Thyroid gland (tissue), 4 donors: ENCODE data around the gene TRMT1L.

Source experiments
- POLR2A ChIP-seq, 2 donors: fragments of 450-650 bp; IDR thresholded peaks; one replicate each; pipeline ENCODE4 v1.6.1; 2017; ENCODE audit warnings: antibody characterized with exemption in 2 of 2, mild to moderate bottlenecking in 2 of 2, moderate library complexity in 1 of 2
- TF ChIP-seq, protein P1 (sequence below), 6 experiments: fragments of 200-600 bp in 3 of 6; fragments of 450-650 bp in 3 of 6; sonication (generic) in 3 of 6; IDR thresholded peaks; one replicate each; pipeline ENCODE4 v1.5.1; 2016 to 2019; ENCODE audit warnings: antibody characterized with exemption in 6 of 6, mild to moderate bottlenecking in 2 of 6, inconsistent platforms in 1 of 6, moderate library complexity in 1 of 6

DNA sequence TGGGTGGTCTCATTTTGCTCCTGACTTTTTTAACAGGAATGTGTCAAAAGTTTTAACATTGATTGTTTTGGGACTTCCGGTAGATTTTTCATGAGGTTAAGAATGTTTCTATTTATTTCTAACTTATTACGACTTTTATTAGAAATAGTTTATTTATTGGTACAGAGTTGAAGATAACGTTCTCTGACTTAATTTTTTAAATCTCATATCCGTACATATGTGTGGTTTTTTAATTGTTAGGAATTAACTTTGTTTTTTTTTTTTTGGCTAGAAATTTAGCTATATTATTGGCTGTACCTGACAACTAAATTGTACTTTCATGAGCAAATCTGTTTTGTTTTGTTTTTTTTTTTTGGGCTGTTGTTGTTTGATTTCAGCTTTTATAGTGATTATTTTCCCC is 79.4 kb downstream of the TRMT1L start:
- TF ChIP-seq, protein P1, sequence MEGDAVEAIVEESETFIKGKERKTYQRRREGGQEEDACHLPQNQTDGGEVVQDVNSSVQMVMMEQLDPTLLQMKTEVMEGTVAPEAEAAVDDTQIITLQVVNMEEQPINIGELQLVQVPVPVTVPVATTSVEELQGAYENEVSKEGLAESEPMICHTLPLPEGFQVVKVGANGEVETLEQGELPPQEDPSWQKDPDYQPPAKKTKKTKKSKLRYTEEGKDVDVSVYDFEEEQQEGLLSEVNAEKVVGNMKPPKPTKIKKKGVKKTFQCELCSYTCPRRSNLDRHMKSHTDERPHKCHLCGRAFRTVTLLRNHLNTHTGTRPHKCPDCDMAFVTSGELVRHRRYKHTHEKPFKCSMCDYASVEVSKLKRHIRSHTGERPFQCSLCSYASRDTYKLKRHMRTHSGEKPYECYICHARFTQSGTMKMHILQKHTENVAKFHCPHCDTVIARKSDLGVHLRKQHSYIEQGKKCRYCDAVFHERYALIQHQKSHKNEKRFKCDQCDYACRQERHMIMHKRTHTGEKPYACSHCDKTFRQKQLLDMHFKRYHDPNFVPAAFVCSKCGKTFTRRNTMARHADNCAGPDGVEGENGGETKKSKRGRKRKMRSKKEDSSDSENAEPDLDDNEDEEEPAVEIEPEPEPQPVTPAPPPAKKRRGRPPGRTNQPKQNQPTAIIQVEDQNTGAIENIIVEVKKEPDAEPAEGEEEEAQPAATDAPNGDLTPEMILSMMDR (IDR thresholded peaks at IDR 0.05) = no peak
- TF ChIP-seq POLR2A (IDR thresholded peaks at IDR 0.05) = no peak
